H1 (cell line): ENCODE results near the gene GCLC. TPM values are rescaled to one million over a fixed set of nuclear protein-coding genes. Genes with fewer than 3 reads are reported as not detected.

Experiments
- CTCF ChIA-PET: fragments of 300-600 bp; sonication (Branson Sonifier 250); formaldehyde crosslinking; loops from one replicate; lab custom pipeline; 2021; ENCODE audit not compliant: partially characterized antibody; lab: Charles Lee
- POLR2A ChIA-PET: fragments of 300-600 bp; sonication (Branson Sonifier 250); formaldehyde crosslinking; loops from one replicate; lab custom pipeline; 2021; ENCODE audit warnings: inconsistent platforms; ENCODE audit not compliant: partially characterized antibody; lab: Charles Lee
- DNase-seq, 2 experiments: peaks; one replicate each; pipeline versions ENCODE4 v3.0.0 to v3.0.0-alpha.2; 2010 to 2022; ENCODE audit warnings: low spot score in 2 of 2, low read depth in 1 of 2, mixed read lengths in 1 of 2
- FAIRE-seq: peaks from 2 replicates; lab custom pipeline; 2011; peaks lifted over from hg19 to GRCh38; lab: Jason Lieb, UNC
- H2AFZ ChIP-seq: 2 replicates; pipeline ENCODE4 v1.8.1; 2012; ENCODE audit warnings: low read length, inconsistent platforms
- H2AK5ac ChIP-seq: 2 replicates; pipeline ENCODE4 v1.6.1; 2013; ENCODE audit warnings: low read depth, low read length
- H2BK120ac ChIP-seq: replicated peaks from 2 replicates; pipeline ENCODE3; 2013; ENCODE audit warnings: low read depth, low read length, inconsistent platforms
- H2BK12ac ChIP-seq: 2 replicates; pipeline ENCODE4 v1.6.1; 2013; ENCODE audit warnings: low read depth, low read length
- H2BK15ac ChIP-seq: 2 replicates; pipeline ENCODE4 v1.6.1; 2013; ENCODE audit warnings: low read length
- H2BK20ac ChIP-seq: 2 replicates; pipeline ENCODE4 v1.6.1; 2013; ENCODE audit warnings: low read length
- H2BK5ac ChIP-seq: 2 replicates; pipeline ENCODE4 v1.6.1; 2013; ENCODE audit warnings: low read depth, low read length
- H3K14ac ChIP-seq: 2 replicates; pipeline ENCODE4 v1.6.1; 2013; ENCODE audit warnings: inconsistent platforms; ENCODE audit not compliant: insufficient read length
- H3K18ac ChIP-seq: 2 replicates; pipeline ENCODE4 v1.6.1; 2013; ENCODE audit warnings: low read length; ENCODE audit errors: extremely low read depth
- H3K23ac ChIP-seq: 2 replicates; pipeline ENCODE4 v1.6.1; 2013; ENCODE audit warnings: inconsistent platforms; ENCODE audit not compliant: insufficient read length
- H3K23me2 ChIP-seq: 2 replicates; pipeline ENCODE4 v1.6.1; 2013; ENCODE audit warnings: low read depth, low read length
- H3K27ac ChIP-seq: 2 replicates; pipeline ENCODE4 v1.6.1; 2011; ENCODE audit warnings: low read depth, low read length, inconsistent platforms
- H3K27me3 ChIP-seq, 4 experiments: replicated peaks in 1 of 4; 1 replicate in 1 of 4; 2 replicates in 3 of 4; pipeline versions ENCODE4 v1.6.1 to v1.8.1; 2011 to 2013; ENCODE audit warnings: low read length in 3 of 4, mild to moderate bottlenecking in 3 of 4, inconsistent platforms in 2 of 4, mixed read lengths in 2 of 4, moderate library complexity in 1 of 4; ENCODE audit not compliant: control insufficient read depth in 3 of 4, insufficient read depth in 3 of 4; ENCODE audit errors: extremely low read depth in 1 of 4
- H3K36me3 ChIP-seq, 4 experiments: 2 replicates each; pipeline versions ENCODE4 v1.6.1 to v1.8.1; 2011 to 2013; ENCODE audit warnings: mild to moderate bottlenecking in 4 of 4, low read length in 3 of 4, moderate library complexity in 2 of 4, control low read depth in 1 of 4, inconsistent platforms in 1 of 4; ENCODE audit not compliant: insufficient read depth in 4 of 4, control insufficient read depth in 2 of 4
- H3K4ac ChIP-seq: replicated peaks from 2 replicates; pipeline ENCODE3; 2013; ENCODE audit warnings: low read length, low read depth, mixed read lengths, inconsistent platforms; ENCODE audit not compliant: insufficient read length
- H3K4me1 ChIP-seq, 4 experiments: replicated peaks in 1 of 4; 1 replicate in 1 of 4; 2 replicates in 3 of 4; pipeline versions ENCODE4 v1.6.1 to v1.8.1; 2011 to 2013; ENCODE audit warnings: low read length in 3 of 4, inconsistent platforms in 2 of 4, mixed read lengths in 1 of 4; ENCODE audit not compliant: insufficient read depth in 4 of 4, control insufficient read depth in 3 of 4
- H3K4me2 ChIP-seq, 2 experiments: 2 replicates each; pipeline versions ENCODE4 v1.6.1 to v1.8.1; 2011 to 2013; ENCODE audit warnings: low read depth in 2 of 2, low read length in 2 of 2, control low read depth in 1 of 2, inconsistent platforms in 1 of 2, mild to moderate bottlenecking in 1 of 2; ENCODE audit not compliant: insufficient read depth in 1 of 2
- H3K4me3 ChIP-seq, 4 experiments: fragments of 200-600, 300-600 bp in 1 of 4; sonication (generic), shearing (Covaris generic), sonication (Bioruptor Twin) in 1 of 4; 2 replicates each; pipeline versions ENCODE4 v1.5.1 to v1.8.1; 2011 to 2016; ENCODE audit warnings: low read length in 4 of 4, low read depth in 3 of 4, control low read depth in 2 of 4, inconsistent platforms in 2 of 4, mild to moderate bottlenecking in 2 of 4, mixed read lengths in 1 of 4, moderate library complexity in 1 of 4; ENCODE audit not compliant: insufficient read depth in 2 of 4; ENCODE audit errors: extremely low read depth in 1 of 4
- H3K56ac ChIP-seq: replicated peaks from 2 replicates; pipeline ENCODE3; 2013; ENCODE audit warnings: low read depth, mild to moderate bottlenecking, mixed read lengths, low read length, inconsistent platforms; ENCODE audit not compliant: insufficient read length
- H3K79me1 ChIP-seq: 2 replicates; pipeline ENCODE4 v1.6.1; 2013; ENCODE audit warnings: low read depth, low read length, control low read depth
- H3K79me2 ChIP-seq, 2 experiments: 2 replicates each; pipeline versions ENCODE4 v1.6.1 to v1.8.1; 2012 to 2013; ENCODE audit warnings: low read length in 2 of 2, mild to moderate bottlenecking in 2 of 2, inconsistent platforms in 1 of 2; ENCODE audit not compliant: insufficient read depth in 2 of 2, control insufficient read depth in 1 of 2
- H3K9ac ChIP-seq, 4 experiments: replicated peaks in 1 of 4; 1 replicate in 1 of 4; 2 replicates in 3 of 4; pipeline versions ENCODE4 v1.6.1 to v1.8.1; 2011 to 2013; ENCODE audit warnings: low read depth in 3 of 4, low read length in 3 of 4, control low read depth in 2 of 4, mild to moderate bottlenecking in 2 of 4, moderate library complexity in 2 of 4, inconsistent platforms in 1 of 4; ENCODE audit errors: extremely low read depth in 1 of 4
- H3K9me3 ChIP-seq, 2 experiments: 2 replicates each; pipeline versions ENCODE4 v1.6.1 to v1.8.1; 2012 to 2013; ENCODE audit warnings: mild to moderate bottlenecking in 2 of 2, moderate library complexity in 2 of 2, control low read depth in 1 of 2, inconsistent platforms in 1 of 2, low read depth in 1 of 2, low read length in 1 of 2, mixed read lengths in 1 of 2; ENCODE audit not compliant: insufficient read depth in 2 of 2
- H4K20me1 ChIP-seq, 2 experiments: replicated peaks in 1 of 2; 2 replicates each; pipeline versions ENCODE3 to v1.8.1; 2011 to 2013; ENCODE audit warnings: inconsistent platforms in 2 of 2, low read length in 2 of 2, mild to moderate bottlenecking in 1 of 2; ENCODE audit not compliant: insufficient read depth in 2 of 2, control insufficient read depth in 1 of 2
- H4K5ac ChIP-seq: 2 replicates; pipeline ENCODE4 v1.6.1; 2013; ENCODE audit warnings: low read length, low read depth, mixed read lengths, inconsistent platforms; ENCODE audit not compliant: insufficient read length
- H4K8ac ChIP-seq: 2 replicates; pipeline ENCODE4 v1.8.0; 2013; ENCODE audit warnings: mild to moderate bottlenecking, moderate library complexity, low read length, inconsistent platforms; ENCODE audit not compliant: insufficient read depth; ENCODE audit errors: extremely low read depth
- H4K91ac ChIP-seq: replicated peaks from 2 replicates; pipeline ENCODE3; 2013; ENCODE audit warnings: low read length, mixed read lengths, inconsistent platforms; ENCODE audit not compliant: insufficient read length
- BACH1 ChIP-seq: IDR thresholded peaks from 2 replicates; pipeline ENCODE4 v1.6.1; 2012; ENCODE audit warnings: low read length, improper control_type of control experiment
- CTBP2 ChIP-seq: IDR thresholded peaks from 2 replicates; pipeline ENCODE4 v1.7.0; 2011; ENCODE audit warnings: borderline replicate concordance, mild to moderate bottlenecking, moderate library complexity, mixed read lengths, low read length; ENCODE audit not compliant: insufficient read depth, insufficient read length
- HDAC2 ChIP-seq, 2 experiments: fragments of 300-600 bp in 1 of 2; sonication (generic) in 1 of 2; IDR thresholded peaks; 2 replicates each; pipeline ENCODE4 v1.6.1; 2011 to 2012; ENCODE audit warnings: low read depth in 2 of 2, low read length in 2 of 2, mild to moderate bottlenecking in 2 of 2, moderate library complexity in 2 of 2, borderline replicate concordance in 1 of 2, inconsistent platforms in 1 of 2
- NANOG ChIP-seq: IDR thresholded peaks from 2 replicates; pipeline ENCODE4 v1.6.1; 2011; ENCODE audit warnings: low read length, low read depth, mild to moderate bottlenecking, inconsistent platforms; ENCODE audit not compliant: insufficient read depth, poor library complexity, severe bottlenecking
- RNF2 ChIP-seq: fragments of 200-900, 300-1000 bp; sonication (generic); IDR thresholded peaks from 2 replicates; pipeline ENCODE4 v1.7.1; 2016; ENCODE audit warnings: borderline replicate concordance, low read depth, mild to moderate bottlenecking, antibody characterized with exemption, low read length; ENCODE audit not compliant: poor library complexity, severe bottlenecking; ENCODE audit errors: missing control alignments
- SAP30 ChIP-seq: fragments of 300-600 bp; sonication (generic); IDR thresholded peaks from 2 replicates; pipeline ENCODE4 v1.7.1; 2012; ENCODE audit warnings: low read length, moderate library complexity, mild to moderate bottlenecking, inconsistent platforms; ENCODE audit not compliant: insufficient read depth, insufficient replicate concordance
- SIRT6 ChIP-seq: IDR thresholded peaks from one replicate; pipeline ENCODE4 v1.7.1; 2012; ENCODE audit warnings: low read length, inconsistent platforms
- SRF ChIP-seq: IDR thresholded peaks from 2 replicates; pipeline ENCODE4 v1.6.1; 2011; ENCODE audit warnings: mild to moderate bottlenecking, low read depth, low read length, moderate library complexity
- TAF1 ChIP-seq: IDR thresholded peaks from 2 replicates; pipeline ENCODE4 v1.6.1; 2011; ENCODE audit warnings: mild to moderate bottlenecking, low read depth, low read length
- ZNF274 ChIP-seq: IDR thresholded peaks from 2 replicates; pipeline ENCODE4 v1.7.0; 2012; ENCODE audit warnings: low read length, borderline replicate concordance; ENCODE audit errors: extremely low read depth
- WGBS, 2 experiments: shearing (Covaris generic) in 1 of 2; methylation state at CpG; one replicate each; pipeline versions ENCODE4 v1.1.6 to v1.1.7; 2013 to 2015; ENCODE audit warnings: low lambda C conversion rate in 2 of 2, mixed read lengths in 2 of 2, inconsistent platforms in 1 of 2, low coverage in 1 of 2, missing lambda C conversion rate in 1 of 2; ENCODE audit not compliant: insufficient replicate concordance in 2 of 2, insufficient coverage in 1 of 2, insufficient read length in 1 of 2; ENCODE audit errors: extremely low coverage in 1 of 2, missing lambda C conversion rate in 1 of 2; 5-methylcytosine and 5-hydroxymethylcytosine counted together
- polyA plus RNA-seq, 7 experiments: library from polyadenylated mRNA; depleted of rRNA in 3 of 7; stranded (reverse) in 5 of 7; unstranded in 2 of 7; fragments of >200 nt in 5 of 7; fragments of 200-250 nt in 2 of 7; gene quantifications; 1 replicate in 5 of 7; 2 replicates in 1 of 7; 4 replicates in 1 of 7; pipeline versions ENCODE4 v1.2.1 to v1.2.3, GENCODE V29; 2011 to 2013; ENCODE audit warnings: missing spikeins in 2 of 7, mixed read lengths in 2 of 7
- total RNA-seq: library from RNA; stranded (reverse); fragmentation: NEBNext Ultra II Directional; extraction: Animal tissue kit (Norgen Biotek cat#: 25700); gene quantifications from 2 replicates; pipeline ENCODE4 v1.2.1, GENCODE V29; 2021

Gene GCLC
- total and polyA plus RNA-seq, 2 of the 8 experiments (the other 6 are each of a cell fraction or from before 2014, with no cell fraction given) = 15.8 to 54.0 TPM

DNA sequence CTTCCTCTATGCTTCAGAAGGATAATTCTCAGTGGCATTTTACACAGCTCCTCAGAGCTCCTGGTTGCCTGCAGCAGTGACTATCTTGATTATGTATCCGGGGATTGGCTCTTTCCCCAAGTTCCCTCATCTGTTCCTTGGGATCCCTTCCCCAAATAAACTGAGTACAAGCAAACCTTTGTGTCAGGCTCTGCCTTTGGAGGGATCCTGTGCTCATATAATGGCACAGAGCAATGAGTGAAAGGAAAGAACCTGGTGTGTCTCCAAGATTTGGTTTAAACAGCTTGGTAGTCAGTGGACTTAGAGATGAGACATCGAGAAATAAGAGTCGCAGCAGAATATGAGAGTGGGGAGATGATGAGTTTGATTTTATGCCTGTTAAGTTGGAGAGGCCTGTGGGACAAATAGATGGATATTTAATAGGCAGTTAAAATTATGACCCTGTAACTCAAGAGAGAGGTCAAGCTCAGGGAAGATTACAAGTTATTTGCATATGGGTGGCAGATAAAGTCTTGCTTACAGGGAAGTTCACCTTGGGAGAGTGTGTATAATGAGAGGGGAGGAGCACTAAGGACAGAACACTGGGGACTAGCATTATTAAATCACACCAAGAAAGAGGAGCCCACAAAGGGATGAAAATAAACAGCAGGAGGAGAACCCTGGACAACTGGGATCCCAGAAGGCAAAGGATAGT lies 44.1 kb upstream of the GCLC start:
- POLR2A ChIA-PET = interaction anchor here (0.8 kb wide), 1 partner anchor 44 kb away, joined by 3 read pairs; the partner anchor contains the start of gene GCLC
- TF ChIP-seq BACH1 (no peak), SAP30 (no peak), SRF (no peak), SIRT6 (no peak), TAF1 (no peak), RNF2 (no peak), HDAC2 (IDR thresholded peaks at IDR 0.05; ENCODE audit: borderline replicate concordance in 1 of 2, low read depth in 2 of 2, low read length in 2 of 2) (no peak), CTBP2 (no peak), NANOG (no peak), ZNF274 (no peak)

More for the DNA sequence above, 44.1 kb upstream of the GCLC start:
- H2BK5ac ChIP-seq = no peak overlapping the region
- no peak overlapping the region for H3K4me2 ChIP-seq
- H3K79me2 ChIP-seq = no peaks in the 10 kb centered on the region
- H4K5ac ChIP-seq = no peak overlapping the region
- no peaks in the 10 kb centered on the region for H3K79me1 ChIP-seq
- no peak overlapping the region; the same call in 1 of the 2 replicates for H2AFZ ChIP-seq
- H2BK12ac ChIP-seq = no peak overlapping the region
- DNase-seq (no peak), FAIRE-seq (no peak)
- no peak overlapping the region for H2AK5ac ChIP-seq
- no peak overlapping the region for H3K4me3 ChIP-seq
- H2BK120ac ChIP-seq = no peak overlapping the region
- H2BK15ac ChIP-seq = no peak overlapping the region
- no peak overlapping the region for H2BK20ac ChIP-seq
- H3K9me3 ChIP-seq = no peaks in the 10 kb centered on the region
- no peak overlapping the region for H3K56ac ChIP-seq
- peaks cover 1 to 4% (median 4%) of the 10 kb centered on the region in 4 experiments; a peak in 4 of 7 replicates for H3K4me1 ChIP-seq
- no peak overlapping the region for H3K4ac ChIP-seq
- H4K91ac ChIP-seq = no peak overlapping the region
- H3K27me3 ChIP-seq = no peaks in the 10 kb centered on the region; a peak in 1 of 7 replicates
- H3K23ac ChIP-seq = no peak overlapping the region
- CTCF ChIA-PET = no interaction called here
- H4K20me1 ChIP-seq = no peaks in the 10 kb centered on the region
- H4K8ac ChIP-seq = no peak overlapping the region
- no peak overlapping the region for H3K9ac ChIP-seq
- H3K36me3 ChIP-seq = no peaks in the 10 kb centered on the region
- WGBS, 2 experiments = 92 to 100% methylated on average over 2 to 3 of the region's 3 CpGs
- no peak overlapping the region for H3K14ac ChIP-seq
- H3K23me2 ChIP-seq = no peaks in the 10 kb centered on the region
- H3K18ac ChIP-seq = no peak overlapping the region
- H3K27ac ChIP-seq = no peak overlapping the region
